NCI-H1694 treated with DMSO at 0.1 percent for 48 hours (cell line): ENCODE measurements around the gene CLSTN2.

Source experiments
- DNase-seq: peaks from one replicate; lab custom pipeline; 2025; lab: John Stamatoyannopoulos, UW

CLSTN2 gene

GRCh38 chr3:140597364-140597763, 662.4 kb downstream of the CLSTN2 start:
- no peak for DNase-seq

- DNase-seq: no peak
Observed at GRCh38 chr3:140597792-140598191, 662.8 kb downstream of the CLSTN2 start.

GRCh38 chr3:140599009-140599408, 664.0 kb downstream of the CLSTN2 start:
- DNase-seq: no peak

GRCh38 chr3:140599496-140599895, 664.5 kb downstream of the CLSTN2 start:
- DNase-seq: no peak

- no peak for DNase-seq
Observed at GRCh38 chr3:140601881-140602280, 666.9 kb downstream of the CLSTN2 start.

- DNase-seq: no peak
Observed at GRCh38 chr3:140602781-140603180, 667.8 kb downstream of the CLSTN2 start.

- DNase-seq: no peak
Observed at GRCh38 chr3:140603766-140604165, 668.8 kb downstream of the CLSTN2 start.

GRCh38 chr3:140610544-140610943, 675.6 kb downstream of the CLSTN2 start:
- no peak for DNase-seq

GRCh38 chr3:140614001-140614400, 679.0 kb downstream of the CLSTN2 start:
- DNase-seq: no peak

GRCh38 chr3:140617135-140617534, 682.1 kb downstream of the CLSTN2 start:
- no peak for DNase-seq

GRCh38 chr3:140626856-140627255, 691.9 kb downstream of the CLSTN2 start:
- no peak for DNase-seq
